ENCODE measurements around the gene ADCK2.

- no peak for TF ChIP-seq CTCF (optimal IDR thresholded peaks at IDR 0.05 in 1 of 3, IDR thresholded peaks at IDR 0.05 in 1 of 3, conservative IDR thresholded peaks at IDR 0.05 in 1 of 3; ENCODE audit: extremely low read depth in 1 of 3, insufficient read depth in 2 of 3, low read length in 3 of 3)
- no peak for TF ChIP-seq EZH2 (IDR thresholded peaks at IDR 0.05; ENCODE audit: low read length)
Measured at GRCh38 chr7:140696680-140697446, 24.1 kb downstream of the ADCK2 start, which contains the start of gene NDUFB2.

All from keratinocyte (primary cell).